ENCODE results near the gene MT4.

Gene MT4

GRCh38 chr16:56605475-56605874 is 40.6 kb downstream of the MT4 start:
- Mint-ChIP-seq H3K4me1 (peaks cover 36% of the 10 kb centered on the region), H3K27me3 (peaks cover 1% of the 10 kb centered on the region), H3K27ac (peak overlapping the region; percentile 86), H3K4me3 (no peak overlapping the region), H3K9me3 (no peaks in the 10 kb centered on the region), H3K36me3 (ENCODE audit: low read depth) (peaks cover 2% of the 10 kb centered on the region)
- DNase-seq = no peak
- ATAC-seq = no peak

- Mint-ChIP-seq H3K9me3 (no peaks in the 10 kb centered on the region), H3K27me3 (no peaks in the 10 kb centered on the region), H3K4me1 (peaks cover 42% of the 10 kb centered on the region), H3K36me3 (ENCODE audit: low read depth) (peaks cover 2% of the 10 kb centered on the region), H3K27ac (peak overlapping the region; percentile 86), H3K4me3 (no peak overlapping the region)
- DNase-seq (no peak), ATAC-seq (peak; percentile 6)
These were observed 41.2 kb downstream of the MT4 start for GRCh38 chr16:56606071-56606475.

GRCh38 chr16:56606476-56607108 is 41.7 kb downstream of the MT4 start:
- peak overlapping the region; percentile 86 for H3K27ac Mint-ChIP-seq
- peaks cover 2% of the 10 kb centered on the region for H3K36me3 Mint-ChIP-seq (ENCODE audit: low read depth)
- peaks cover 47% of the 10 kb centered on the region for H3K4me1 Mint-ChIP-seq
- peak overlapping the region; percentile 4 for H3K4me3 Mint-ChIP-seq
- ATAC-seq (no peak), DNase-seq (no peak)
- no peaks in the 10 kb centered on the region for H3K27me3 Mint-ChIP-seq
- no peaks in the 10 kb centered on the region for H3K9me3 Mint-ChIP-seq

GRCh38 chr16:56607109-56607618 is 42.3 kb downstream of the MT4 start:
- peaks cover 2% of the 10 kb centered on the region for H3K36me3 Mint-ChIP-seq (ENCODE audit: low read depth)
- peaks cover 52% of the 10 kb centered on the region for H3K4me1 Mint-ChIP-seq
- H3K4me3 Mint-ChIP-seq = no peak overlapping the region
- peak overlapping the region; percentile 86 for H3K27ac Mint-ChIP-seq
- H3K9me3 Mint-ChIP-seq = no peaks in the 10 kb centered on the region
- DNase-seq = peak; percentile 35
- no peak for ATAC-seq
- H3K27me3 Mint-ChIP-seq = no peaks in the 10 kb centered on the region

- H3K36me3 Mint-ChIP-seq (ENCODE audit: low read depth) = peaks cover 2% of the 10 kb centered on the region
- no peaks in the 10 kb centered on the region for H3K9me3 Mint-ChIP-seq
- H3K27ac Mint-ChIP-seq = peak overlapping the region; percentile 86
- peaks cover 57% of the 10 kb centered on the region for H3K4me1 Mint-ChIP-seq
- ATAC-seq (no peak), DNase-seq (no peak)
- peaks cover 2% of the 10 kb centered on the region for H3K27me3 Mint-ChIP-seq
- H3K4me3 Mint-ChIP-seq = peak overlapping the region; percentile 89
These were observed 42.8 kb downstream of the MT4 start for GRCh38 chr16:56607675-56608042.

- H3K27ac Mint-ChIP-seq = peak within 1 kb of the TSS; percentile 99
- peak; percentile 91 for DNase-seq
- H3K27me3 Mint-ChIP-seq = peaks cover 2% of the 10 kb centered on the region
- no peaks in the 10 kb centered on the region for H3K9me3 Mint-ChIP-seq
- H3K4me1 Mint-ChIP-seq = peaks cover 62% of the 10 kb centered on the region
- peaks cover 2% of the 10 kb centered on the region for H3K36me3 Mint-ChIP-seq (ENCODE audit: low read depth)
- ATAC-seq = peak; percentile 71
- peak within 1 kb of the TSS; percentile 89 for H3K4me3 Mint-ChIP-seq
These were observed 43.4 kb downstream of the MT4 start, which contains the start of gene MT2A for GRCh38 chr16:56608043-56608875. Gene MT2A, plus strand, starts transcription at chr16:56608584. Its CDS starts 72 bp downstream, at chr16:56608656.

- peaks cover 2% of the 10 kb centered on the region for H3K36me3 Mint-ChIP-seq (ENCODE audit: low read depth)
- H3K27me3 Mint-ChIP-seq = peaks cover 2% of the 10 kb centered on the region
- H3K27ac Mint-ChIP-seq = peak overlapping the region; percentile 99
- no peaks in the 10 kb centered on the region for H3K9me3 Mint-ChIP-seq
- peaks cover 69% of the 10 kb centered on the region for H3K4me1 Mint-ChIP-seq
- peak overlapping the region; percentile 89 for H3K4me3 Mint-ChIP-seq
- DNase-seq (no peak), ATAC-seq (no peak)
These were observed 44.1 kb downstream of the MT4 start for GRCh38 chr16:56608876-56609462.

- peaks cover 2% of the 10 kb centered on the region for H3K36me3 Mint-ChIP-seq (ENCODE audit: low read depth)
- H3K9me3 Mint-ChIP-seq = no peaks in the 10 kb centered on the region
- peak overlapping the region; percentile 99 for H3K27ac Mint-ChIP-seq
- peak; percentile 77 for DNase-seq
- H3K4me3 Mint-ChIP-seq = peak overlapping the region; percentile 89
- peaks cover 74% of the 10 kb centered on the region for H3K4me1 Mint-ChIP-seq
- peaks cover 2% of the 10 kb centered on the region for H3K27me3 Mint-ChIP-seq
- ATAC-seq = peak; percentile 25
These were observed 44.6 kb downstream of the MT4 start for GRCh38 chr16:56609463-56609921.

GRCh38 chr16:56610017-56610608 is 45.2 kb downstream of the MT4 start:
- peak; percentile 80 for DNase-seq
- Mint-ChIP-seq H3K4me1 (peaks cover 81% of the 10 kb centered on the region), H3K27ac (peak overlapping the region; percentile 99), H3K4me3 (peak overlapping the region; percentile 89), H3K36me3 (ENCODE audit: low read depth) (peaks cover 2% of the 10 kb centered on the region), H3K9me3 (no peaks in the 10 kb centered on the region), H3K27me3 (peaks cover 2% of the 10 kb centered on the region)
- ATAC-seq = peak; percentile 62

- Mint-ChIP-seq H3K4me1 (peaks cover 86% of the 10 kb centered on the region), H3K4me3 (peak overlapping the region; percentile 89), H3K27ac (peak overlapping the region; percentile 99), H3K9me3 (no peaks in the 10 kb centered on the region), H3K27me3 (peaks cover 2% of the 10 kb centered on the region), H3K36me3 (ENCODE audit: low read depth) (peaks cover 2% of the 10 kb centered on the region)
- ATAC-seq (peak; percentile 31), DNase-seq (no peak)
These were observed 45.8 kb downstream of the MT4 start for GRCh38 chr16:56610609-56611111.

- Mint-ChIP-seq H3K9me3 (no peaks in the 10 kb centered on the region), H3K4me1 (peaks cover 83% of the 10 kb centered on the region)
- DNase-seq = peak; percentile 25
These were observed 46.5 kb downstream of the MT4 start for GRCh38 chr16:56611281-56611833.

GRCh38 chr16:56613706-56614105 is 48.8 kb downstream of the MT4 start:
- Mint-ChIP-seq H3K4me3 (peak overlapping the region; percentile 54), H3K27ac (peak overlapping the region; percentile 94), H3K27me3 (peaks cover 18% of the 10 kb centered on the region), H3K36me3 (ENCODE audit: low read depth) (peaks cover 2% of the 10 kb centered on the region), H3K4me1 (peaks cover 75% of the 10 kb centered on the region), H3K9me3 (no peaks in the 10 kb centered on the region)
- ATAC-seq (no peak), DNase-seq (no peak)

More at GRCh38 chr16:56611281-56611833, 46.5 kb downstream of the MT4 start:
- Mint-ChIP-seq H3K36me3 (ENCODE audit: low read depth) (peaks cover 2% of the 10 kb centered on the region), H3K27ac (peak overlapping the region; percentile 99), H3K27me3 (peaks cover 2% of the 10 kb centered on the region), H3K4me3 (peak overlapping the region; percentile 55)
- ATAC-seq = no peak

GRCh38 chr16:56614549-56614991 is 49.7 kb downstream of the MT4 start:
- Mint-ChIP-seq H3K4me3 (peak overlapping the region; percentile 54), H3K27ac (peak overlapping the region; percentile 94), H3K27me3 (peaks cover 21% of the 10 kb centered on the region), H3K4me1 (peaks cover 71% of the 10 kb centered on the region), H3K9me3 (no peaks in the 10 kb centered on the region), H3K36me3 (ENCODE audit: low read depth) (no peaks in the 10 kb centered on the region)
- ATAC-seq = peak; percentile 71
- DNase-seq = peak; percentile 30

- no peak overlapping the region for H3K4me3 Mint-ChIP-seq
- no peaks in the 10 kb centered on the region for H3K36me3 Mint-ChIP-seq (ENCODE audit: low read depth)
- H3K27ac Mint-ChIP-seq = no peak overlapping the region
- ATAC-seq (no peak), DNase-seq (no peak)
- H3K9me3 Mint-ChIP-seq = no peaks in the 10 kb centered on the region
- H3K27me3 Mint-ChIP-seq = peaks cover 21% of the 10 kb centered on the region
- H3K4me1 Mint-ChIP-seq = peaks cover 63% of the 10 kb centered on the region
These were observed 50.5 kb downstream of the MT4 start for GRCh38 chr16:56615353-56615752.

Data from activated naive CD8-positive, alpha-beta T cell treated with anti-CD3 and anti-CD28 coated beads, Interleukin-2, amount 50 U/mL, for 24 hours (primary cell).